Astrocyte of the cerebellum (primary cell): Measurements from ENCODE around the gene THY1.

Experiments
- DNase-seq: peaks from one replicate; pipeline ENCODE4 v3.0.0-alpha.2; 2011; ENCODE audit warnings: low read depth
- H3K4me3 ChIP-seq: 2 replicates; pipeline ENCODE4 v1.5.1; 2011; ENCODE audit warnings: mild to moderate bottlenecking, low read depth, low read length, moderate library complexity
- in situ Hi-C: cut with HindIII; loops from 2 replicates; pipeline ENCODE4 v1.10.0; 2017; ENCODE audit warnings: low sequenced_read_pairs
- TF ChIP-seq, protein P1 (sequence below): IDR thresholded peaks from 2 replicates; pipeline ENCODE4 v1.5.1; 2012; ENCODE audit warnings: low read length, low read depth, moderate library complexity, mild to moderate bottlenecking; ENCODE audit errors: missing control alignments

The THY1 gene

DNA sequence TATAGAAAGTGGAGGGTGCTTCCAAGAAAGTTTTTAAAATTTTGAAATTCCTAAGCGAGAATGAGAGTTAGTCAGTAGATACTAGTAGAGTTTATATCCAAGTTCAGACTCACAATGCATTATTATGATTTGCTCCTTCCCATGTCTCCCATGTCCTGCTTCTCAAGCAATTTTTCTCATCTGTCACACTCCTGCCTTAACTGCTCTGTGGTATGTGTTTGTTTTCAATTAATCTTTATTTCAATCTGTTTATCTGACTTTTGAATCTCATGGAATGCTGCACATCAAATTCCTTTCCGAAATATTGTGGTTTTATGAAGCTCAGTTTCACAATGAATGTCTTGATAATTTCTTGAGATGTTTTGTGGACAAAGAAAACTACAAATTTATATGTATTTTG is 18.1 kb downstream of the THY1 start:
- no peak for DNase-seq
- H3K4me3 ChIP-seq: no peak overlapping the region
- in situ Hi-C loops: no loop called here
- TF ChIP-seq, protein P1, sequence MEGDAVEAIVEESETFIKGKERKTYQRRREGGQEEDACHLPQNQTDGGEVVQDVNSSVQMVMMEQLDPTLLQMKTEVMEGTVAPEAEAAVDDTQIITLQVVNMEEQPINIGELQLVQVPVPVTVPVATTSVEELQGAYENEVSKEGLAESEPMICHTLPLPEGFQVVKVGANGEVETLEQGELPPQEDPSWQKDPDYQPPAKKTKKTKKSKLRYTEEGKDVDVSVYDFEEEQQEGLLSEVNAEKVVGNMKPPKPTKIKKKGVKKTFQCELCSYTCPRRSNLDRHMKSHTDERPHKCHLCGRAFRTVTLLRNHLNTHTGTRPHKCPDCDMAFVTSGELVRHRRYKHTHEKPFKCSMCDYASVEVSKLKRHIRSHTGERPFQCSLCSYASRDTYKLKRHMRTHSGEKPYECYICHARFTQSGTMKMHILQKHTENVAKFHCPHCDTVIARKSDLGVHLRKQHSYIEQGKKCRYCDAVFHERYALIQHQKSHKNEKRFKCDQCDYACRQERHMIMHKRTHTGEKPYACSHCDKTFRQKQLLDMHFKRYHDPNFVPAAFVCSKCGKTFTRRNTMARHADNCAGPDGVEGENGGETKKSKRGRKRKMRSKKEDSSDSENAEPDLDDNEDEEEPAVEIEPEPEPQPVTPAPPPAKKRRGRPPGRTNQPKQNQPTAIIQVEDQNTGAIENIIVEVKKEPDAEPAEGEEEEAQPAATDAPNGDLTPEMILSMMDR: no peak

DNA sequence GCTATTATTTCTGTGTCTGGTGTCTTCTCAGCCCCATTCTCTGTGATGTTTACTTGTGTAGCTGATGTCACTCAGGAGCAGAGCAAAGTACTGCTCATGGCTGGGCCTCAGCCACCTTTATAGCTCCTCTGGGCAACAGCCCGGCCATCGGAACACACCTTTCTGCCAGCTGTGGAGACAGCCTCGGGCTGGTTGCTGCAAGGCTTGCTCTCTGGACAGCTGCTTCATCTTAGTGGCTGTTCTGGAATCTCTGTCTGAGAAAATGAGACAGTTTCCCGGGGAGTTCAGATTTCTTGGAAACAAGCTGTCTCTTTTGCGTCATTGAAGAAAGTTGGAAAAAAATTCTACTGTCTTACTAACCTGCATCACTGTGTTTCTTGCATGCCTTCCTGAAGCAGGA is 20.0 kb downstream of the THY1 start:
- in situ Hi-C loops: no loop called here
- TF ChIP-seq, protein P1: no peak
- no peak for DNase-seq
- H3K4me3 ChIP-seq: no peak overlapping the region

DNA sequence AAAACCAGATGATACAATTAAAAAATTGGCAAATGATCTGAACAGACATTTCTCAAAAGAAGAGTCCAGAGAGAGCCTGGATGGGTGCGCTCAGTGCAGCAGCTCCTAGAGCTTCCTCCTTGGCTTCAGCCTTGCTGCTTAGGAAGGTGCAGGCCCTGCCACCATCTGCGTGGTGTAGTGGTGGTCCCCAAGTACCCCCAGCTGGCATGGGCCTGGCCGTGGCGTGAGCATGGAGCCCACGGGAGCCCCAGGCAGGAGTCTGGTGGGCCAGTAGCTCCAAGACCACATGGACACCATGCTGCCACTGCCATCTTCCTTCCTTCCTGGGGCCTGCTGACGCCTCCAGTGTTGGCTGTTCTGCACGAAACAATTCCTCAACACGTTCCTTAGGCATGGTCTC is 20.5 kb downstream of the THY1 start:
- TF ChIP-seq, protein P1: no peak
- no peak overlapping the region for H3K4me3 ChIP-seq
- no peak for DNase-seq
- in situ Hi-C loops: no loop called here

DNA sequence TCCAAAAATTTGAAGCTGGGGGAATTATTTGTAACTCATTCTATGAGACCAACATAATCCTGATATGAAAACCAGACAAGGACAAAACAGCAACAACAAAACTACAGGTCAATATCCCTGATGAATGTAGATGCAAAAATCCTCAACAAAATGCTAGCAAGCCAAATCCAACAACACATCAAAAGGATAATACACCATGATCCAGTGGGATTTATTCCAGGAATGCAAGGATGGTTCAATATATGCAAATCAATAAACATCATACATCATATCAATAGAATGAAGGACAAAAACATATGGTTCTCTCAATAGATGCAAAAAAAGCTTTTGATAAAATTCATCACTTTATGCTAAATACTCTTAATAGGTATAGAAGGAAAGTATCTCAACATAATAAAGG is 22.1 kb downstream of the THY1 start:
- TF ChIP-seq, protein P1: no peak
- H3K4me3 ChIP-seq: no peak overlapping the region
- DNase-seq: no peak
- in situ Hi-C loops: no loop called here

DNA sequence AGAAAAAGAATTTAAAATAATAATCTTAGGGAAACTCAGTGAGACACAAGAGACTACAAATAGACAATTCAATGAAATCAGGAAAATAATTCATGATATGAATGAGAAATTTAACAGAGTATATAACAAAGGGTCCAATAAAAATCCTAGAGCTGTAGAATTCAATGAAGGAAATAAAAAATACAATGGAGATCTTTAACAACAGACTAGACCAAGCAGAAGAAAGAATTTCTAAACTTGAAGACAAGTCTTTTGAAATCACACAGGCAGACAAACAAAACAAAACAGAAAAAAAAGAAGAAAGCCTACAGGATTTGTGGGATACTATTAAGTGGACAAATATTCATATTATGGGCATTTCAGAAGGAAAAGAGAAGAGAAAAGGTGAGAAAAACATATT is 25.2 kb downstream of the THY1 start:
- DNase-seq: no peak
- no peak overlapping the region for H3K4me3 ChIP-seq
- TF ChIP-seq, protein P1: no peak
- in situ Hi-C loops: no loop called here

DNA sequence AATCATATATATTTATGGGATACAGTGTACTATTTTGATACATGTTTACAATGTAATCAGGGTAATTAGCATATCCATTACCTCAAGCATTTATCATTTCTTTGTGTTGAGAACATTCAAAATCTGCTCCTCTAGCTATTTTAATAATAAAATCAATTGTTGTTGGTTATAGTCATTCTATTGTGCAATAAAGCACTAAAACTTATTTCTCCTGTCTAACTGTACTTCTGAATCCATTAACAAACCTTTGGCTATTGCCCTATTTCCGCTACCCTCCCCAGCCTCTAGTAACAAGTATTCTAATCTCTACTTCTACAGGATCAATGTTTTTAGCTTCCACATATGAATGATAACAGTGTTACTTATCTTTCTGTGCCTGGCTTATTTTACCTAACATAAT is 26.1 kb downstream of the THY1 start:
- in situ Hi-C loops: no loop called here
- no peak overlapping the region for H3K4me3 ChIP-seq
- DNase-seq: no peak
- TF ChIP-seq, protein P1: no peak

DNA sequence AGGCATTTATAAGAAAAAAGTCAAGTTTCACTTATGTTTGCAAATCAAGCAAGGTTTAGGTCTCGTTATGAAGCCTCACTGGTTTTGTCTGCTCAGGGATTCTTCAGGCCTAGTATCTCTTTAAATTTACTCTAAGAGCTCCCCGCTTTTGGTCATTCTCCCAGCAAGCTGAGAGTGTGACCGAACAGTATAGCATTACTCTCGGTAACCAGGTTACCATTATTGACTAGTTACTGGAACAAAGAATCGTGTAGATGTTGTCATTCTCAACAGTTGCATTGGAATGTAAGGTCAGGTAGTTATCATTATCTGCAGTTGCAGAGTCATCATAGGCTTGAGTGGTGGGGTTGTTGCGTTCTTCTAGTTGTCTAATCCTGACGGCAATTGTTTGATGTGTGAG is 31.7 kb downstream of the THY1 start:
- in situ Hi-C loops: no loop called here
- TF ChIP-seq, protein P1: no peak
- H3K4me3 ChIP-seq: no peak overlapping the region
- no peak for DNase-seq
